NT2/D1 (cell line): ENCODE results near the gene HOXB5.
A peak's percentile ranks its signal among the peaks of the same experiment; 100 is the strongest.

Experiments
- DNase-seq: peaks from one replicate; pipeline ENCODE4 v3.0.0-alpha.2; 2011; ENCODE audit warnings: low read depth, low spot score
- H3K27me3 ChIP-seq: 2 replicates; pipeline ENCODE4 v1.6.0; 2011; ENCODE audit warnings: mild to moderate bottlenecking; ENCODE audit not compliant: insufficient read length, insufficient read depth
- H3K36me3 ChIP-seq: 2 replicates; pipeline ENCODE4 v1.6.1; 2011; ENCODE audit warnings: mild to moderate bottlenecking, low read length, mixed read lengths; ENCODE audit not compliant: insufficient read depth, insufficient read length
- H3K4me1 ChIP-seq: 2 replicates; pipeline ENCODE4 v1.5.1; 2011; ENCODE audit not compliant: insufficient read depth, insufficient read length
- H3K4me3 ChIP-seq: 2 replicates; pipeline ENCODE4 v1.5.1; 2011; ENCODE audit warnings: low read depth; ENCODE audit not compliant: insufficient read length
- H3K9ac ChIP-seq: 2 replicates; pipeline ENCODE4 v1.6.0; 2011; ENCODE audit warnings: low read depth; ENCODE audit not compliant: insufficient read length
- H3K9me3 ChIP-seq: 2 replicates; pipeline ENCODE4 v1.5.1; 2011; ENCODE audit warnings: mild to moderate bottlenecking, low read length; ENCODE audit not compliant: insufficient read depth
- SUZ12 ChIP-seq: IDR thresholded peaks from 2 replicates; pipeline ENCODE4 v1.6.1; 2011; ENCODE audit not compliant: insufficient read length, insufficient read depth; ENCODE audit errors: extremely low read depth
- YY1 ChIP-seq: IDR thresholded peaks from 2 replicates; pipeline ENCODE4 v1.6.1; 2011; ENCODE audit not compliant: insufficient read length, insufficient read depth
- ZNF274 ChIP-seq: IDR thresholded peaks from 2 replicates; pipeline ENCODE4 v1.6.1; 2011; ENCODE audit warnings: mild to moderate bottlenecking, low read depth, low read length

The HOXB5 gene

DNA sequence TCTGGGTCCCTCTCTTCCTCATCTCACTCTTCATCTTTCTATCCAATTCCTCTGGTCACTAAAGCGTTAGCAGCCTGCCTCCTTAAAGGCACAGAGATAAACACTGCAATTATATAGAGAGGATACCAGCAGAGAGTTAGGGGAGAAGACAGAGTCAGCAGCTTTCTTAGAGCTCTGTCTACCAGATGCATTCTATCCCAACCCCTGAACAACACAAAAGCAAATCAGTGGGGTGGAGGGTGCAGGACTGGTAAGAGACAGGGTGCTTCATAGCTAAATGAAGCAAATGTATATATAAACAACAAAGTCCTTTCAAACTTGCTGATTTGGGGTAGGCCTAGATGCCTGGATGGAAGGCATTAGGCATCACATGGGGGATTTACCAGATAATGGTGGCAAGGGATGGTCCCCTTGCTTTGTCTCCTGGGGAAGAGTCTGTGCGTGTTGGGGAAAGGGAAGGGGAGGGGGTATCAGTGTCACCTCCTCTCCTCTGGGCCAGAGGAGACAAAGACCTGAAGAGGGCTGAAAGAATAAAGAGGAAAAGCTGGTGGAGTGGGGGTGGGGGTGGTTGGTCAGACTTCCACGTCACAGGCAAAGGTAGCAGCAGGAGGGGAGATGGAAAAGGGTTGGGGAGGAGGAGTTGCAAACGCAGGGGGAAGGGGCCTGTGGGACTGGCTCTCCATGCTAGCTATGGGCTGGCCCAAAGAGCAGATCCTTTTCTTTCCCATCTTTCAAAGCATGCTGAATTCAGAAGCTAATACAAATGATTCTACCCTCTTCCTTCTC lies 27.5 kb downstream of the HOXB5 start:
- Histone ChIP-seq H3K27me3 (peaks cover 100% of the 10 kb centered on the region), H3K4me1 (peaks cover 2% of the 10 kb centered on the region), H3K4me3 (no peak overlapping the region), H3K9ac (no peak overlapping the region), H3K36me3 (no peaks in the 10 kb centered on the region), H3K9me3 (peaks cover 11% of the 10 kb centered on the region; the same call in 1 of the 2 replicates)
- no peak for DNase-seq
- TF ChIP-seq YY1: no peak
- no peak for TF ChIP-seq ZNF274
- no peak for TF ChIP-seq SUZ12

DNA sequence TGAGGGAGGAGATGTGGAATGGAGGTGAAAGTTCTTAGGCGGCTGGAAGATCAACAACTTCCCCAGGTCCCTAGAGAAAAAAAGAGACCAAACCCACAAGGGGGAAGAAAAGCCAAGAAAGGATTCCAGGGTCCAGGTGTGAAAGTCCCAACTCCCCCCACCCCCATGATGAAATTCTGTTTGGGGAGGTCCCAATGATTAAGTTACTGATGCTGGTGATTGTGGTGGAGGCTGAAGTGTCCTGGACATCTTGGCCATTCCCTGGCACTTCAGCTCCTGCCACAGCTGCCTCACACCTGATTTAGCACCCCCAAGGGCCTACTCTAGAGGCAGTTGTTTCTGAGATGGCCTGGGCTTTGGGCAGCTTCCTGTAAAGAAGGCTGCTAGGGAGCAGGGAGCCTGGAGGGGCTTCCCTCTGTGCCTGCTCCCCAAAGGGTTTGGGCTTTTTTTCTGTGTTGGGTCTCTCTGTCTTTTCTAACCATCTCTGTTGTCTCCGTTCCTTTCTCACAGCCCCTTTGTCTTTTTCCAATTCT lies 28.5 kb downstream of the HOXB5 start:
- no peak overlapping the region for H3K9ac ChIP-seq
- peaks cover 100% of the 10 kb centered on the region for H3K27me3 ChIP-seq
- H3K36me3 ChIP-seq: no peaks in the 10 kb centered on the region
- peaks cover 11% of the 10 kb centered on the region; the same call in 1 of the 2 replicates for H3K9me3 ChIP-seq
- DNase-seq: no peak
- no peaks in the 10 kb centered on the region for H3K4me1 ChIP-seq
- H3K4me3 ChIP-seq: no peak overlapping the region
- TF ChIP-seq ZNF274 (no peak), YY1 (no peak), SUZ12 (no peak)

DNA sequence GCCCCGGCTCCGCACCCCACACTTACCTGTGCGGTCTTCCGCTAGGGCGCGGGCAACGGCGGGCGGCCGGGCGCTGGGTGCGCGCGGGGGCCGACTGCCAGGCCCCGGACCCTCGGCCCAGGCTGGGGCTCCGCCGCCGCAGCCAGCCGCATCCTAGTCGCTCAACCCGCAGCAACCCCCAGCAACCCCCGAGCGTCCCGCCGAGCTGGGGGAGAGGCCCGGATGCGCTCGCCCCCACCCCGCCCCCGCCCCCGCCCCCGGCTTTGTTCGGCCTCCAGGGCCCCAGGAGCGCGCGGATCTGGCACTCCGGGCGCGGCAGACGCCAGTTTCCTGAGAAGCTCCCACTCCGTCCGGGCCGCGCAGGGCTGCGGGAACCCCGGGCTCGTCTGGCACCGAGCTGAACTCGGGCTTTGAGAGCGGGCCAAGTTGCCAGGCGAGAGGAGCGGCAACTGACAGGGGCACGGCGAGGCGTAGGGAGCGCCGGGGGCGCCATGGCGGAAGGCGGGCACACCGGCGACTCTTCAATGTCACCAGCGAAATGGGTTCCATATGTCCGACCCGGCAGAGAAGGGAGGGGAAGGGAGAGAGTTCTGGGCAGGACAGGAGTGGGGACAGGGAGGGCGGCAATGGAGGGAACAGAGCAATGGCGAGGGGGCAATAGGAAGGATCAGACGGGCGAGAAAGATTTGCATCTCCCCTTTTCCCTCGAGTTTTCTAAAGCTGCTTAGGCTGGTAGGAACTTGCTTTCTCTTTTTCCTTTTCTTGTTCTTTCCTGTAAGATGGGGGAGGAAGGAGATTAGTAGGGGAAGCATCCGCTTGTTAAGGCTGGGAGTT lies 29.2 kb downstream of the HOXB5 start:
- TF ChIP-seq ZNF274 (no peak), SUZ12 (peak; percentile 92), YY1 (no peak)
- Histone ChIP-seq H3K4me1 (peaks cover 3% of the 10 kb centered on the region), H3K4me3 (peak overlapping the region; percentile 29), H3K9ac (peak overlapping the region; percentile 58), H3K36me3 (no peaks in the 10 kb centered on the region), H3K9me3 (peaks cover 11% of the 10 kb centered on the region; the same call in 1 of the 2 replicates), H3K27me3 (peaks cover 100% of the 10 kb centered on the region)
- no peak for DNase-seq

DNA sequence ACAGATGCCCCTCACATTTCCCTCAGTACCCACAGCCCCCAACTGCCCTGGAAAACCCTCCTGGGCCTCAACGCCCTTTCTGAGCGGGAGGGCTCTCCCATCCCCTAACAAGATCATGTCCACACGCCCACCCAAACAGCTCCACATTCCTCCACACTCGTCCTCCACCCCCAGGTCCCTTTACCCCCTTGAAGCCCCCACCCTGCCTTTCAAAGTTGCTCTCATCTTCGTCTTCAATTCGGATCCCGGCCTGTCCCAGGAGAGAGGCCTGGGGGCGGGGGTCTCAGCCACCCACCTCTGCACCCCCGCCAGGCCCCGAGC lies 29.8 kb downstream of the HOXB5 start:
- H3K9ac ChIP-seq: peak overlapping the region; percentile 12
- no peaks in the 10 kb centered on the region for H3K36me3 ChIP-seq
- peaks cover 3% of the 10 kb centered on the region for H3K4me1 ChIP-seq

DNA sequence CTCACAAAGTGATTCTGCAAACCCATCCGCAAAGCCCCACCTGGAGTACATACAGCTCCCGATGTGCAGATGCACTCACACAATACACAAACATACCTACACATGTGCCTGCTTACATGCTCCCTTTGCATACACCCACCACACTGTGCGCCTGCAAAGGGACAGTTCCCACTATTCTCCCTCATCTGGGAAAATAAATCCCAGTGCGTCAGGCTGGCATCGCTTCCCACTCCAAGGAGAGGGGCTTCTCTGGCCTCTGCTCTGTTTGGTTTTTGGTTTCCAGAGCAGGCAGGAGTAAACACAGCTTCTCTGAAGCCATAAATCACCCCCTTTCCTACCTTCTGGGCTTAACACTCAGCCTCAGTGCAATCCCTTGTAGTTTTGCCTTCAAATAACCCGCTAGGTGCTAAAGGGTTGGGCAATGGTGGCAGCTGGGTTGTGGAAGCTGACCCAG lies 30.2 kb downstream of the HOXB5 start:
- H3K4me1 ChIP-seq: peaks cover 3% of the 10 kb centered on the region
- DNase-seq: no peak
- H3K27me3 ChIP-seq: peaks cover 100% of the 10 kb centered on the region

More for the DNA sequence above, 29.8 kb downstream of the HOXB5 start:
- DNase-seq: no peak
- Histone ChIP-seq H3K9me3 (peaks cover 11% of the 10 kb centered on the region; the same call in 1 of the 2 replicates), H3K27me3 (peaks cover 100% of the 10 kb centered on the region), H3K4me3 (no peak overlapping the region)
- TF ChIP-seq YY1 (no peak), SUZ12 (no peak), ZNF274 (no peak)

DNA sequence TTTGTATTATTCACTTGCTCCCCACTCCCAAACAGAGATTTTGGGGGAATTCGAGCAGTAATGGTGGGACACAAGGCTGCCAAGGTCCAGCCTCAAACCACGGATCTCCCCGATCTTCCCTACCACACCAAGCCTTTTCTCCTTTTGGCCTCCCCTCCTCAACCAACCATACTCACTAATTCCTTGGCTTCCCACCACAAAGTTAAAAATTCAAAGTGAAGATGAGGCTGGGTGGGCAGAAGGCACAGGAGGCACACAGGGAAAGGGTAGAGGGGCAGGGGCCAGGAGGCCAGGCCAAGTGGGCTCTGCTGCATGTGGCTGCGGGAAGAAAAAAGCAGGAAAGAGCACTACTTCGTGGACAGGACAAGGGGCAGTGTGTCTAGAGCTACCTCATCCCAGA lies 30.6 kb downstream of the HOXB5 start:
- TF ChIP-seq ZNF274: no peak
- TF ChIP-seq SUZ12: peak; percentile 67
- H3K4me1 ChIP-seq: peaks cover 3% of the 10 kb centered on the region
- H3K36me3 ChIP-seq: no peaks in the 10 kb centered on the region
- peaks cover 11% of the 10 kb centered on the region; the same call in 1 of the 2 replicates for H3K9me3 ChIP-seq
- H3K9ac ChIP-seq: no peak overlapping the region
- DNase-seq: no peak
- no peak overlapping the region for H3K4me3 ChIP-seq
- H3K27me3 ChIP-seq: peaks cover 100% of the 10 kb centered on the region

More for the DNA sequence above, 30.2 kb downstream of the HOXB5 start:
- Histone ChIP-seq H3K9ac (no peak overlapping the region), H3K4me3 (no peak overlapping the region), H3K9me3 (peaks cover 11% of the 10 kb centered on the region; the same call in 1 of the 2 replicates), H3K36me3 (no peaks in the 10 kb centered on the region)
- TF ChIP-seq SUZ12 (peak; percentile 3), ZNF274 (no peak)
